GM19467 (cell line): ENCODE data around the gene SETBP1.

Source experiments
- ATAC-seq: cut with Tn5 transposase; IDR thresholded peaks from one replicate; pipeline ENCODE4 v1.9.1; 2021; ENCODE audit warnings: mild to moderate bottlenecking, moderate library complexity; ENCODE audit not compliant: unreplicated experiment

SETBP1 gene

DNA sequence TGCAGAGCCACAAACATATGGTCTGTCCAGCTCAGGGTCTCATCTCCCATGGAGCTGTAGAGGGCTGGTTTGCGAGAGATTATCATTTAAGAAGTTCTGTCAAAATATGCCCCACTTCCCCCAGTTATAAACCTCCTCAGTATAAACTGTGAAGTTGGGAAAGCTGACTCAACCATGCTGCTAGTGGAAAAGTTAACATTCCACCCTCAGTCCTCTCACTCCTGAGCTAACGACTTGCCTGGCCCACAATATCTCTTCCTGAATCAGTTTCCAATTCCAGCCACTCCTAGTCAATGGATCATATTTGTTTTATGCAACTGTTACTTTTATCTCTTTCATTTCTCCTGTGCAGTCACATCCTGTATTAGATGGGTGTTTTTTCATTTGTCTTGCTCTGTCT, 326.2 kb downstream of the SETBP1 start:
- ATAC-seq, result no peak

DNA sequence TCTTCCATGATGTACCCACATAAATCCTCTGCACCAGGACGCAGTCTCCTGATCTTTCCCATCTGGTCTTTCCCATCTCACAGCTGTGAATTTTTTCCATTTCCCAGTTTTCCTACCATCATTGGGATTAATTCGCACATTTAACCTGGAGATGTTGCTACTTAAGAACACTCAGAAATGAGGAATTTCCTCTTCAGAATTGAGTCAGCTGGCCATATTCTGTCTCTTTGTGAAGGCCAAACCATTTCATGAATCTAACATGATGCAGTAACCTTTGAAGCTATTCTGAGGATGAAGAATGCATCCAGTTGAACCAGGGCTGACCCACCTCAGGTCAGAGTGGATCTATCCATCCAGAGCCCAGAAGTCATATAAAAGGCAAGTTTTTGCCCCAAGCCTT, 326.8 kb downstream of the SETBP1 start:
- ATAC-seq, result no peak

DNA sequence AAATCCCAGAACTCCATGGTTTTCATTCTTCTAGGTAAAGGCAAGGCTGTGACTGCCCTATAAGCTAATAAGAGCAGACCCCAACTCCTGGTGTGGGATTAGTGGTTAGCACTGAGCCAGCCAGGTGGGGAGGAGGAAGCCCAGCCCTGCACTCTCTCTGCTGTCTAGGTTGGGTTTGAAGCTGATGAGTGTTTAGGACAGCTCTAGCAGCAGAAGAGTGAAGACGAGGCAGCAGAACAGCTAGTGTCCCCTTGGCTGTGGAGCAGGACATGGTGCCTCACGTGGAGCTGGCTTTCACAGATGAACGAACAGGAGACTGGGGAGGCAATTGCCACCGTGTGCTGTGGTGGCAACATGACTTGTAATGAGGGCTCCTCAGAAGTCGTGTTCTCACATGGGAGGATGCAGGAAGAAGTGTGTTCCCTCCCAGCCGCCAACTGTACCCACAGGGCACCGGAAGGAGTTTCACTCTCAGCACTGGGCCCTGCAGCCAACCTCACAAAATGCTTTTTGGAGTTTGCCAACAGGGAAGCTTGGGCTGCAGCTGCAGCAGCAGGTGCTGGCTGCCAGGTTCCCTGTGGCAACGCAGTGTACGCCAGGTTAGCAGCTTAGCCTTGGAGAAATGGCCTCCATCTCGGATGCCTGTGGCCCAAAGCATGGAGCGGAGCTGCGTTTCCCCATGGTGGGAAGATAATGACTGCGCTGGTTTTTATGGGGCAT, 328.2 kb downstream of the SETBP1 start:
- no peak for ATAC-seq

- ATAC-seq, result no peak
Observed at GRCh38 chr18:45009756-45010155, 329.1 kb downstream of the SETBP1 start.

GRCh38 chr18:45012286-45012685, 331.6 kb downstream of the SETBP1 start:
- no peak for ATAC-seq

GRCh38 chr18:45014047-45014501, 333.4 kb downstream of the SETBP1 start:
- ATAC-seq, result no peak

GRCh38 chr18:45015788-45016128, 335.1 kb downstream of the SETBP1 start:
- no peak for ATAC-seq

GRCh38 chr18:45019469-45019868, 338.8 kb downstream of the SETBP1 start:
- ATAC-seq, result no peak

GRCh38 chr18:45023519-45023918, 342.8 kb downstream of the SETBP1 start:
- ATAC-seq, result no peak

GRCh38 chr18:45024357-45025088, 343.8 kb downstream of the SETBP1 start:
- ATAC-seq, result no peak

DNA sequence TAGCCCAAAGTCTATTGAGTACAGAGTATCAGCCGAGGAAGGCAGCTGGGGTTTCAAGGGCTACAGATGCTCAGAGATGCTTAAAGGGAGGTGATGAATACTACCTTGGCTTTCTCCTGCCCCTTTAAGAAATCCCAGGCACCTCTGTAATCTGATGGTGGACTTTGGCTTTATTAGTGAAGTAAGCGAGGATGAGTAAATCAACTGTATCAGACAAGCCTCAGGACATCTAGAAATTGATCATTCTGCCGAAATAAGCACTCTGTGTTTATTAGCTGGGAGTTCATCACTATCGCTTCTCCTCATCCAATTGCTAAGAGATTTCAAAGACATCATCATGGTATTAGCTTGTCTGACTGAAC, 344.4 kb downstream of the SETBP1 start:
- no peak for ATAC-seq

DNA sequence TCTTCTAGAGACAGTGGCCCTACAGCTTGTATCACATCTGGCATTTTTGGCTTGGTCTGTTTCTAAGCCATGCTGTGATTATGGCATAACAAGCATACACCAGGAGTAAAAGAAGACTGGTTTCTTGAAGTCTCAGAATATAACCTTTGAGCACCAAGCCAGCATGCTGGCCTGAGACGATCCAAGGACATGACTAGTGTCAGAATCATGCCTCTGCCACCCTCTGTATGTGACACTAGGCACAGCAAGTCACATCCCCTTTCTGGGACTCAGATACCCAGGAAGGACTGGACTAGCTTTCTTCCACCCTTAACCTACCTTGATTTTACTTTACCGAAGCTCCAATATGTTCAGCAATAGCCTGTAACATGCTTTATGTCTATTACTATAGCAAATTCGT, 345.5 kb downstream of the SETBP1 start:
- no peak for ATAC-seq

- no peak for ATAC-seq
Observed at GRCh38 chr18:45034179-45034578, 353.5 kb downstream of the SETBP1 start.

DNA sequence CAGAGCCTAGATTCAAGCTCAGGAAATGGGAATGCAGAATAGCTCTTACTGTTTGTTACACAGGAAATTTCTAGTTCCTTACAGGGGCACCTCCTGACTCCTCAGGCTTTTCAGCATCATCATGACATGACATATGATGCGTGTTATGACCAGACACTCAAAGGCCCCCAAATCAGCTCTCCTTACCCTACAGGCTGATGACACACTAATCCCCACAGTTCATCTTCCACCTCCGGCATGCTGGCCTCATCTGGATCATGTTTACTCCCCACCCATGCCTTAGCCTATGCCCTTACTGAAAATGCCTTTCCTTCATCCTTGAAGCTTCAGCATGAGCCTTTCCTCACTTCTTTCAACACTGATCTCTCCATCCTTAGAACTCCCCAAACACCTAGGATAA, 356.9 kb downstream of the SETBP1 start:
- no peak for ATAC-seq

- ATAC-seq, result no peak
Observed at GRCh38 chr18:45039376-45039775, 358.7 kb downstream of the SETBP1 start.

GRCh38 chr18:45040879-45041278, 360.2 kb downstream of the SETBP1 start:
- ATAC-seq, result no peak

- ATAC-seq, result no peak
Observed at GRCh38 chr18:45044787-45045186, 364.1 kb downstream of the SETBP1 start.

GRCh38 chr18:45046228-45046627, 365.5 kb downstream of the SETBP1 start:
- no peak for ATAC-seq

DNA sequence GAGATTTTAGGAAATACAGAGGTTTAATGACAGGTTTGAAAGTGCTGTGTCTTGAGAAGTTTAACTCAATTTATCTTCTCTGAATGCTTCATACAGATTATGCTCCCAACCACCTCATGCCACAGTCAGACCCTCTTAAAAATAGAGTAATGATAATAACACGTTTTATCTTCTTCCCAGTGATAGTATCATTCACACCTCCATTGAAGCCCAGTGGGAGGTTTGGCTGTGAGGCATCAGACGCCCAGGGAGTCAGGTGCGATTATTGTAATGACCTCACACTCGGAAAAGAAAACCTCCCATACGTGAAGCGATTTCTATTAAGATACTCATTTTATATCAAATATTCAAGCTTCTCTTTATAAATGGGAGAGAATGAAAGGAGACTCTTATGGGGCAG, 366.3 kb downstream of the SETBP1 start:
- ATAC-seq, result no peak

GRCh38 chr18:45049578-45050319, 369.1 kb downstream of the SETBP1 start:
- no peak for ATAC-seq

- no peak for ATAC-seq
Observed at GRCh38 chr18:45050712-45051601, 370.3 kb downstream of the SETBP1 start.
